Brain microvascular endothelial cell (primary cell): ENCODE measurements around the gene POU2F1.

ENCODE experiments used
- DNase-seq: peaks from one replicate; pipeline ENCODE4 v3.0.0-alpha.2; 2020
- H3K27ac ChIP-seq: fragments of 250-450 bp; sonication (Bioruptor Pico); 2 replicates; pipeline ENCODE4 v1.5.1; 2020; ENCODE audit warnings: mild to moderate bottlenecking, moderate library complexity
- H3K27me3 ChIP-seq: fragments of 250-450 bp; sonication (Bioruptor Pico); replicated peaks from 2 replicates; pipeline ENCODE4 v1.5.1; 2020; ENCODE audit warnings: mild to moderate bottlenecking
- H3K36me3 ChIP-seq: fragments of 250-450 bp; sonication (Bioruptor Pico); replicated peaks from 2 replicates; pipeline ENCODE4 v1.5.1; 2020; ENCODE audit warnings: mild to moderate bottlenecking
- H3K4me3 ChIP-seq: 2 replicates; pipeline ENCODE4 v1.5.1; 2011; ENCODE audit warnings: low read depth, mild to moderate bottlenecking, control low read depth, low read length, moderate library complexity
- in situ Hi-C: cut with HindIII; loops from 2 replicates; pipeline ENCODE4 v1.10.0; 2017; ENCODE audit warnings: low sequenced_read_pairs, low pct_ligation_motif_present
- TF ChIP-seq, protein P1 (sequence below): IDR thresholded peaks from 2 replicates; pipeline ENCODE4 v1.5.1; 2011; ENCODE audit warnings: low read depth, mild to moderate bottlenecking, moderate library complexity, low read length, control low read depth, inconsistent platforms; ENCODE audit errors: missing control alignments

The POU2F1 gene

GRCh38 chr1:167276969-167277368 is 56.3 kb downstream of the POU2F1 start:
- Histone ChIP-seq H3K27ac (no peak overlapping the region), H3K27me3 (no peaks in the 10 kb centered on the region), H3K4me3 (no peak overlapping the region), H3K36me3 (no peaks in the 10 kb centered on the region)
- TF ChIP-seq, protein P1, sequence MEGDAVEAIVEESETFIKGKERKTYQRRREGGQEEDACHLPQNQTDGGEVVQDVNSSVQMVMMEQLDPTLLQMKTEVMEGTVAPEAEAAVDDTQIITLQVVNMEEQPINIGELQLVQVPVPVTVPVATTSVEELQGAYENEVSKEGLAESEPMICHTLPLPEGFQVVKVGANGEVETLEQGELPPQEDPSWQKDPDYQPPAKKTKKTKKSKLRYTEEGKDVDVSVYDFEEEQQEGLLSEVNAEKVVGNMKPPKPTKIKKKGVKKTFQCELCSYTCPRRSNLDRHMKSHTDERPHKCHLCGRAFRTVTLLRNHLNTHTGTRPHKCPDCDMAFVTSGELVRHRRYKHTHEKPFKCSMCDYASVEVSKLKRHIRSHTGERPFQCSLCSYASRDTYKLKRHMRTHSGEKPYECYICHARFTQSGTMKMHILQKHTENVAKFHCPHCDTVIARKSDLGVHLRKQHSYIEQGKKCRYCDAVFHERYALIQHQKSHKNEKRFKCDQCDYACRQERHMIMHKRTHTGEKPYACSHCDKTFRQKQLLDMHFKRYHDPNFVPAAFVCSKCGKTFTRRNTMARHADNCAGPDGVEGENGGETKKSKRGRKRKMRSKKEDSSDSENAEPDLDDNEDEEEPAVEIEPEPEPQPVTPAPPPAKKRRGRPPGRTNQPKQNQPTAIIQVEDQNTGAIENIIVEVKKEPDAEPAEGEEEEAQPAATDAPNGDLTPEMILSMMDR, result no peak
- in situ Hi-C loops, result no loop called here
- DNase-seq, result no peak

GRCh38 chr1:167278497-167278896 is 57.8 kb downstream of the POU2F1 start:
- DNase-seq, result no peak
- no peak overlapping the region for H3K4me3 ChIP-seq

DNA sequence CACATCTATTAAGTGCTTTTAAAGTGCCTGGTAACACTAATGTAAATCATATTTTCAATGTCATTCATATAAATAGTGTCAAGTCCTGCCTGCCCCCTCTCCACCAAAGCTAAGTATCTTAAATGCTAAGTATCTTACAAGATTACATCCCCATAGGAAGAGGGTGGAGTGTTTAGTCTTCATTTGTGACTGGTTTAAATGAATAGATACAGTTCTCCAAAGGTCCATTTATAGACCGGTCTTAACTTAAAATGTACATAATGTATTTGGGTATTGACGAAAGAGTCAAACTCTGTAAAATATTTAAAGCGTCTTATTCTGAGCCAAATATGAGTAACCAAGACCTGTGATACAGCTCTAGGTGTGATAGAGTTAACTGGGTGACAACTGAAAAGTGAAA is 60.2 kb downstream of the POU2F1 start:
- H3K36me3 ChIP-seq, result no peaks in the 10 kb centered on the region
- no peak for DNase-seq
- H3K27ac ChIP-seq, result no peak overlapping the region
- in situ Hi-C loops, result no loop called here
- H3K27me3 ChIP-seq, result no peaks in the 10 kb centered on the region
- no peak overlapping the region for H3K4me3 ChIP-seq
- TF ChIP-seq, protein P1, result no peak

More at GRCh38 chr1:167278497-167278896, 57.8 kb downstream of the POU2F1 start:
- Histone ChIP-seq H3K36me3 (no peaks in the 10 kb centered on the region), H3K27me3 (no peaks in the 10 kb centered on the region), H3K27ac (no peak overlapping the region)
- in situ Hi-C loops, result no loop called here
- TF ChIP-seq, protein P1, result no peak

GRCh38 chr1:167288390-167289074 is 67.8 kb downstream of the POU2F1 start:
- H3K27me3 ChIP-seq, result no peaks in the 10 kb centered on the region
- TF ChIP-seq, protein P1, result no peak
- no peak for DNase-seq
- in situ Hi-C loops, result no loop called here
- H3K36me3 ChIP-seq, result no peaks in the 10 kb centered on the region
- H3K4me3 ChIP-seq, result no peak overlapping the region
- H3K27ac ChIP-seq, result no peak overlapping the region

DNA sequence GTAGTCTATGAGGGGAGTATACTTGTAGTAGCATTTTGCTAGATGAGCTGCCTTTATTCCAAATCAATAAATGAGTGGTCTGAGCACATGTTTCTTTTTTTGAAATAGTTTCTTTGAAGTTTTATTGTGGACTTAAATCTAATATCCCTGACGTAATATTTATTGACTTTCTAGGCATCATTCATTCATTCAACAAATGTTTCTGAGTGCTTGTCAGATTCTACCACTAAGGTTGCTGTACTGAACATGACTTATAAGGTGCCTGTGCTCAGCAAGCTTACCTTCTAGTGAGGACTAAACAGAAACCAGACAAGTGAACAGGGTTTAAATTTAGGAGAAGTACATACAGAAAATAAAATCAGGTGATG is 68.4 kb downstream of the POU2F1 start:
- Histone ChIP-seq H3K36me3 (no peaks in the 10 kb centered on the region), H3K4me3 (no peak overlapping the region), H3K27ac (no peak overlapping the region), H3K27me3 (no peaks in the 10 kb centered on the region)
- DNase-seq, result no peak
- in situ Hi-C loops, result no loop called here
- TF ChIP-seq, protein P1, result no peak

DNA sequence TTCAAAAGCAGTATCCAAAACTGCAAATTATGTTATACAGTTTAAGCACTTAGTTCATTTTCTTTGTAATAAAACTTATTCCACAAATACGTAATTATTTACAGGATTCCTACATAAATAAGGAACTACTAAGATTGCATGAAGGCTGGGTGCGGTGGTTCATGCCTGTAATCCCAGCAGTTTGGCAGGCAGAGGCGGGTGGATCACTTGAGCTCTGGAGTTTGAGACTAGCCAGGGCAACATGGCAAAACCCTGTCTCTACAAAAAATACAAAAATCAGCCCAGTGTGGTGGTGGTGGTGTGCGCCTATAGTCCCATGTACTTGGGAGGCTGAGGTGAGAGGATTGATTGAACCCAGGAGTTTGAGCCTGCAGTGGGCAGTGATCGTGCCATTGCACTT is 69.3 kb downstream of the POU2F1 start:
- DNase-seq, result no peak
- no peak overlapping the region for H3K4me3 ChIP-seq
- H3K27me3 ChIP-seq, result no peaks in the 10 kb centered on the region
- no peaks in the 10 kb centered on the region for H3K36me3 ChIP-seq
- in situ Hi-C loops, result no loop called here
- H3K27ac ChIP-seq, result no peak overlapping the region
- TF ChIP-seq, protein P1, result no peak
